Prostate gland (tissue), 2 donors: Measurements from ENCODE around the gene SPTBN4. TPM values are rescaled to one million over a fixed set of nuclear protein-coding genes. Genes with fewer than 3 reads are reported as not detected.
"Not testable (repeated sequence)": the region's sequence is repeated elsewhere in the genome, so short reads cannot be mapped to it uniquely, and the experiment has no call there.

ENCODE experiments used
- DNase-seq: peaks from one replicate; pipeline ENCODE4 v3.0.0-alpha.2; 2019; ENCODE audit warnings: low spot score
- H3K27ac ChIP-seq, 2 donors: fragments of 200-600 bp; sonication (generic); 2 replicates each; pipeline ENCODE4 v1.5.1; 2017 to 2019
- H3K27me3 ChIP-seq: fragments of 200-600 bp; sonication (generic); replicated peaks from 2 replicates; pipeline ENCODE4 v1.5.1; 2019; ENCODE audit not compliant: insufficient read depth
- H3K36me3 ChIP-seq, 2 donors: fragments of 200-600 bp; sonication (generic); 1 replicate in 1 of 2; 2 replicates in 1 of 2; pipeline versions ENCODE4 v1.5.1 to v1.8.1; 2017 to 2019
- H3K4me1 ChIP-seq: fragments of 200-600 bp; sonication (generic); replicated peaks from 2 replicates; pipeline ENCODE4 v1.5.1; 2019
- H3K4me3 ChIP-seq, 2 donors: fragments of 200-600 bp; sonication (generic); 2 replicates each; pipeline ENCODE4 v1.5.1; 2017 to 2019
- H3K9me3 ChIP-seq: fragments of 200-600 bp; sonication (generic); 2 replicates; pipeline ENCODE4 v1.5.1; 2017
- POLR2A ChIP-seq: fragments of 450-650 bp; IDR thresholded peaks from one replicate; pipeline ENCODE4 v1.6.1; 2016; ENCODE audit warnings: antibody characterized with exemption, mild to moderate bottlenecking
- POLR2AphosphoS5 ChIP-seq: sonication (generic); formaldehyde crosslinking; IDR thresholded peaks from one replicate; pipeline ENCODE4 v1.6.1; 2017; ENCODE audit warnings: antibody characterized with exemption
- WGBS: methylation state at CpG from one replicate; pipeline ENCODE4 v1.1.5; 2018; 5-methylcytosine and 5-hydroxymethylcytosine counted together
- intact Hi-C: fragments of 100-400 bp; cut with DNase I; formaldehyde crosslinking; loops from one replicate; pipeline ENCODE4 v1.14.2; 2022
- total RNA-seq, 2 donors: library from RNA; depleted of rRNA; stranded (reverse); fragments of >200 nt; gene quantifications; one replicate each; pipeline ENCODE4 v1.1.0, GENCODE V29; 2016
- TF ChIP-seq, protein P1 (sequence below), 4 experiments: fragments of 200-600 bp in 2 of 4; fragments of 450-650 bp in 2 of 4; sonication (generic) in 2 of 4; IDR thresholded peaks; 1 replicate in 3 of 4; 2 replicates in 1 of 4; pipeline ENCODE4 v1.5.1; 2016 to 2019; ENCODE audit warnings: antibody characterized with exemption in 4 of 4, mild to moderate bottlenecking in 2 of 4, moderate library complexity in 2 of 4

The SPTBN4 gene
- total RNA-seq, 2 donors from 2014 or later = 5.2 to 21.9 TPM

DNA sequence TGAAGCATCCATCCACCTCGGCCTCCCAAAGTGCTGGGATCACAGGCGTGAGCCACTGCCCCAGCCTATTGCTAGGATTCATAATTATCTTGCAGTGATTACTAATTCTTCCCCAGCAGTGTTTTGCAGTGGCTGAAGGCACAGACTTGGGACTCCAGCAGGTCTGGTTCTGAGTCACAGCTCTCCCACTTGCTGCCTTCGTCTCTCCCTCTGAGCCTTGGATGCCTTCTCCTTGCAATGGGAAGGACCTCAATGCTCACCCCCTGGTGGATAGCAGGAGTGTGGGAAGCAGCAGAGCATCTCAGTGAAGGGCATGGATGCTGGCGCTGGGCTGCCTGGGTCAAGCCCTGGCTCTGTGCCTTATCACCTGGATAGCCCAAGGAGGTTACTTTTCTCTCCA lies 72.3 kb downstream of the SPTBN4 start:
- intact Hi-C loops = no loop called here
- H3K9me3 ChIP-seq = no peaks in the 10 kb centered on the region
- H3K4me3 ChIP-seq = no peak overlapping the region
- no peak overlapping the region for H3K27ac ChIP-seq
- WGBS = 70% methylated on average over 4 of the region's 4 CpGs
- no peak for DNase-seq
- H3K27me3 ChIP-seq = no peaks in the 10 kb centered on the region
- TF ChIP-seq POLR2AphosphoS5 (no peak), POLR2A (no peak)
- TF ChIP-seq, protein P1, sequence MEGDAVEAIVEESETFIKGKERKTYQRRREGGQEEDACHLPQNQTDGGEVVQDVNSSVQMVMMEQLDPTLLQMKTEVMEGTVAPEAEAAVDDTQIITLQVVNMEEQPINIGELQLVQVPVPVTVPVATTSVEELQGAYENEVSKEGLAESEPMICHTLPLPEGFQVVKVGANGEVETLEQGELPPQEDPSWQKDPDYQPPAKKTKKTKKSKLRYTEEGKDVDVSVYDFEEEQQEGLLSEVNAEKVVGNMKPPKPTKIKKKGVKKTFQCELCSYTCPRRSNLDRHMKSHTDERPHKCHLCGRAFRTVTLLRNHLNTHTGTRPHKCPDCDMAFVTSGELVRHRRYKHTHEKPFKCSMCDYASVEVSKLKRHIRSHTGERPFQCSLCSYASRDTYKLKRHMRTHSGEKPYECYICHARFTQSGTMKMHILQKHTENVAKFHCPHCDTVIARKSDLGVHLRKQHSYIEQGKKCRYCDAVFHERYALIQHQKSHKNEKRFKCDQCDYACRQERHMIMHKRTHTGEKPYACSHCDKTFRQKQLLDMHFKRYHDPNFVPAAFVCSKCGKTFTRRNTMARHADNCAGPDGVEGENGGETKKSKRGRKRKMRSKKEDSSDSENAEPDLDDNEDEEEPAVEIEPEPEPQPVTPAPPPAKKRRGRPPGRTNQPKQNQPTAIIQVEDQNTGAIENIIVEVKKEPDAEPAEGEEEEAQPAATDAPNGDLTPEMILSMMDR (IDR thresholded peaks at IDR 0.05) = no peak
- no peaks in the 10 kb centered on the region for H3K4me1 ChIP-seq
- H3K36me3 ChIP-seq = no peaks in the 10 kb centered on the region

DNA sequence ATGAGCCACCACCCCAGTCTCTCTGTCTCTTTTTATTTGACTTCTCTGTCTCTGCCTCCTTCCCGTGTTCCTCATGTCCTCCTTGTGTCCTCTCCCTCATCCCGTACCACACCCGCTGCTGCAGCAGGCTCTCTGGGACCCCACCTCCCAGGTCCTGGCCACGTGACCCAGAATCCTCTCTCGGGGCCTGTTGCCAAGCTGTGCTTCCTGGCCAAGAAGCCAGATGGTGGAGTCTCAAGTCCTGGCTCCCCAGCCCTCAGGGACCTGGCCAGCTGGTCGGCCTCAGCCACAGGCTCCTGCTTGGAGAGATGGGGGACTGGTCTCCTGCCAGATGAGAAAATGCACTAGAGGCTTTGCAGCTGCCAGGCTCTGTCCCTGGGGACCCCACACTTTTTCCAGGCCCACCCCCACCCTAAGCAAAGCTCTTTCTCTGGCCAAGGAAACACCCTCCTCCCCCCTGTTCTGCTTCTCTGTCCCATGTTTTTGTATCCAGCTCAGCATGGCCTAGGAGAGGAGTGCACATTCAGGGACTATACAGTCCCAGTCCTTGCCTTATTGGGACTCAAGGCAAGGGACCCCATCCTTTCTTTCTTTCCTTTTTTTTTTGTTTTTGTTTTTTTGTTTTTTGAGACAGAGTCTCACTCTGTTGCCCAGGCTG lies 75.5 kb downstream of the SPTBN4 start:
- 43% methylated on average over 6 of the region's 6 CpGs for WGBS
- H3K4me1 ChIP-seq = no peaks in the 10 kb centered on the region
- TF ChIP-seq POLR2A (no peak), POLR2AphosphoS5 (no peak)
- TF ChIP-seq, protein P1 (IDR thresholded peaks at IDR 0.05) = no peak
- intact Hi-C loops = loop anchor here (5.0 kb wide), 1 partner anchor 55 kb away; no protein-coding TSS in a partner anchor
- H3K4me3 ChIP-seq = no peak overlapping the region
- H3K27me3 ChIP-seq = no peaks in the 10 kb centered on the region
- H3K9me3 ChIP-seq = no peaks in the 10 kb centered on the region
- no peak overlapping the region for H3K27ac ChIP-seq
- H3K36me3 ChIP-seq = no peaks in the 10 kb centered on the region
- no peak for DNase-seq

DNA sequence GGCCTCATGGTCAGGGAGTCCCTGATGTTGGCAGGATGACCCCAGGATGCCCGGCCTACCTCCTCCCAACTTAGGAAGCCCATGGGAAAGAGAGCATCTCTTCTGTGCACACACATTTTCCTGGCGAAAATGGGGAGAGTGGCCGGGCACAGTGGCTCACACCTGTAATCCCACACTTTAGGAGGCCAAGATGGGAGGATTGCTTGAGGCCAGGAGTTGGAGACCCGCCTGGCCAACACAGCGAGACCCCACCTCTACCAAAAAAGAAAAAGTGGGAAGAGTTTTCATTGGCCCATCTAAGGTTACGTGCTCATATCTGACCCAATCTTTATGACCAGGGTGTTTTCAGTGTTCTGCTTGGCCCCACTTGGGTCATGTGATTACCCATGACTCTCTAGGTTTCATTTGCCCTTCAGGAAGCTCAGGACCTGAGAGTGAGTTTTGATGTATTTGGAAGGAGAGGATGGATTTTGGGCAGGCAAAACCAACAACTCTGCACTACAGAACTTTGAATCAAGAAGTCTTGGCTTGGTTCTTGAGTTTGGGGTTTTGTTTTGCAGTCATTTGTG lies 76.3 kb downstream of the SPTBN4 start:
- no peaks in the 10 kb centered on the region for H3K36me3 ChIP-seq
- no peak for DNase-seq
- intact Hi-C loops = loop anchor here (5.0 kb wide), 1 partner anchor 54 kb away; no protein-coding TSS in a partner anchor
- no peak overlapping the region for H3K27ac ChIP-seq
- 93% methylated on average over 6 of the region's 6 CpGs for WGBS
- no peaks in the 10 kb centered on the region for H3K9me3 ChIP-seq
- H3K4me3 ChIP-seq = no peak overlapping the region
- TF ChIP-seq POLR2A = no peak
- TF ChIP-seq, protein P1 (IDR thresholded peaks at IDR 0.05) = no peak
- TF ChIP-seq POLR2AphosphoS5 = no peak
- H3K27me3 ChIP-seq = no peaks in the 10 kb centered on the region
- H3K4me1 ChIP-seq = no peaks in the 10 kb centered on the region

DNA sequence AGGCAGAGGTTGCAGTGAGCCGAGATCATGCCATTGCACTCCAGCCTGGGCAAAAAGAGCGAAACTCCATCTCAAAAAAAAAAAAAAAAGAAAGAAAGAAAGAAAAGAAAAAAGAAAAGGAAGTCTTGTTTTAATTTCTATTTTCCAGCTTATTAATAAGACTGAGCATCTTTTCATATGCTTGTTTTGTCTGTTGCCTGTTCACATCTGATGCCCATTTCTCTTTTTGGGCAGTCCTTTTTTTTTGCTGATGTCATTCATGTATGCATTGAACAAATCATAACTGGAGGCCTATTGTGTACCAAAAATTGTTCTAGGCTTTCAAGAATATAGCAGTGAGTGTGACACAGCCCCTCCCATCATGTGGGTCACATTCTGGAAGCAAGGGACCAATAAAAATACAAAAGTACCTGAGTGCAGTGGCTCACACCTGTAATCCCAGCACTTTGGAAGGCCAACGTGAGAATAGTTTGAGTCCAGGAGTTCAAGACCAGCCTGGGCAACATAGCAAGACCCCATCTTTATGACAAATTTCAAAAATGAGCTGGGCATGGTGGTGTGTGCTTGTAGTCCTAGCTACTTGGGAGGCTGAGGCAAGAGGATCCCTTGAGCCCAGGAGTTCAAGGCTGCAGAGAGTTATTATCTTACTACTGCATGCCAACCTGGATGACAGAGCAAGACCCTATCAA lies 79.5 kb downstream of the SPTBN4 start:
- not testable (repeated sequence) for DNase-seq, H3K27ac ChIP-seq, H3K4me3 ChIP-seq, H3K36me3 ChIP-seq, H3K4me1 ChIP-seq, H3K27me3 ChIP-seq, H3K9me3 ChIP-seq
- intact Hi-C loops = loop anchor here (5.0 kb wide), 1 partner anchor 86 kb away; no protein-coding TSS in a partner anchor
- WGBS = 80% methylated on average over 3 of the region's 3 CpGs

DNA sequence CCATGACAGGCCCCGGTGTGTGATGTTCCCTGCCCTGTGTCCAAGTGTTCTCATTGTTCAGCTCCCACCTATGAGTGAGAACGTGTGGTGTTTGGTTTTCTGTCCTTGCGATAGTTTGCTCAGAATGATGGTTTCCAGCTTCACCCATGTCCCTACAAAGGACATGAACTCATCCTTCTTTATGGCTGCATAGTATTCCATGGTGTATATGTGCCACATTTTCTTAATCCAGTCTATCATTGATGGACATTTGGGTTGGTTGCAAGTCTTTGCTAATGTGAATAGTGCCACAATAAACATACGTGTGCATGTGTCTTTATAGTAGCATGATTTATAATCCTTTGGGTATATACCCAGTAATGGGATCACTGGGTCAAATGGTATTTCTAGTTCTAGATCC lies 80.4 kb downstream of the SPTBN4 start:
- intact Hi-C loops = loop anchor here (5.0 kb wide), 1 partner anchor 85 kb away; no protein-coding TSS in a partner anchor
- H3K9me3 ChIP-seq, H3K36me3 ChIP-seq, DNase-seq, H3K4me3 ChIP-seq, H3K4me1 ChIP-seq, H3K27me3 ChIP-seq, H3K27ac ChIP-seq: not testable (repeated sequence)
- WGBS = 87% methylated on average over 4 of the region's 4 CpGs
